Sigmoid colon (tissue), 3 donors: ENCODE measurements around the gene DDX18.

ENCODE experiments used
- POLR2A ChIP-seq, 2 donors: fragments of 450-650 bp; IDR thresholded peaks; one replicate each; pipeline ENCODE4 v1.6.1; 2016; ENCODE audit warnings: antibody characterized with exemption in 2 of 2, mild to moderate bottlenecking in 2 of 2, moderate library complexity in 2 of 2
- TF ChIP-seq, protein P1 (sequence below), 4 experiments: fragments of 450-650 bp in 3 of 4; fragments of 200-600 bp in 1 of 4; IDR thresholded peaks; one replicate each; pipeline ENCODE4 v1.5.1; 2016 to 2019; ENCODE audit warnings: antibody characterized with exemption in 4 of 4, mild to moderate bottlenecking in 3 of 4, moderate library complexity in 2 of 4

- TF ChIP-seq, protein P1, sequence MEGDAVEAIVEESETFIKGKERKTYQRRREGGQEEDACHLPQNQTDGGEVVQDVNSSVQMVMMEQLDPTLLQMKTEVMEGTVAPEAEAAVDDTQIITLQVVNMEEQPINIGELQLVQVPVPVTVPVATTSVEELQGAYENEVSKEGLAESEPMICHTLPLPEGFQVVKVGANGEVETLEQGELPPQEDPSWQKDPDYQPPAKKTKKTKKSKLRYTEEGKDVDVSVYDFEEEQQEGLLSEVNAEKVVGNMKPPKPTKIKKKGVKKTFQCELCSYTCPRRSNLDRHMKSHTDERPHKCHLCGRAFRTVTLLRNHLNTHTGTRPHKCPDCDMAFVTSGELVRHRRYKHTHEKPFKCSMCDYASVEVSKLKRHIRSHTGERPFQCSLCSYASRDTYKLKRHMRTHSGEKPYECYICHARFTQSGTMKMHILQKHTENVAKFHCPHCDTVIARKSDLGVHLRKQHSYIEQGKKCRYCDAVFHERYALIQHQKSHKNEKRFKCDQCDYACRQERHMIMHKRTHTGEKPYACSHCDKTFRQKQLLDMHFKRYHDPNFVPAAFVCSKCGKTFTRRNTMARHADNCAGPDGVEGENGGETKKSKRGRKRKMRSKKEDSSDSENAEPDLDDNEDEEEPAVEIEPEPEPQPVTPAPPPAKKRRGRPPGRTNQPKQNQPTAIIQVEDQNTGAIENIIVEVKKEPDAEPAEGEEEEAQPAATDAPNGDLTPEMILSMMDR (IDR thresholded peaks at IDR 0.05) = no peak
- no peak for TF ChIP-seq POLR2A (IDR thresholded peaks at IDR 0.05)
Observed at GRCh38 chr2:117834992-117835391, 20.5 kb downstream of the DDX18 start.
